Naive thymus-derived CD8-positive, alpha-beta T cell (primary cell): ENCODE results near the gene AGBL1. TPM values are rescaled to one million over a fixed set of nuclear protein-coding genes. Genes with fewer than 3 reads are reported as not detected.

ENCODE experiments used
- ATAC-seq, 2 donors: fragments of 150-1000 bp; cut with Tn5 transposase in 1 of 2; sonication (Bioruptor Pico), chemical (Tn5 transposase) in 1 of 2; 1 replicate in 1 of 2; 2 replicates in 1 of 2; pipeline ENCODE4 v1.10.0; 2021; ENCODE audit warnings: mild to moderate bottlenecking in 2 of 2, moderate library complexity in 2 of 2
- POLR2A ChIA-PET: fragments of 350-600 bp; sonication (Branson Sonifier 250); formaldehyde crosslinking; loops from one replicate; lab custom pipeline; 2021; ENCODE audit warnings: antibody characterized with exemption; lab: Charles Lee
- DNase-seq, 10 donors: peaks; one replicate each; pipeline versions ENCODE4 v3.0.0 to v3.0.0-alpha.2; 2020 to 2022
- H3K27ac Mint-ChIP-seq, 10 donors: one replicate each; pipeline ENCODE4 v1.8.0; 2020 to 2022; ENCODE audit warnings: mild to moderate bottlenecking in 10 of 10, mixed read lengths in 10 of 10, moderate library complexity in 4 of 10, inconsistent platforms in 1 of 10
- H3K27me3 Mint-ChIP-seq, 5 donors: one replicate each; pipeline ENCODE4 v1.8.0; 2021 to 2022; ENCODE audit warnings: mixed read lengths in 5 of 5
- H3K36me3 Mint-ChIP-seq, 3 donors: one replicate each; pipeline ENCODE4 v1.8.0; 2020 to 2022; ENCODE audit warnings: mixed read lengths in 3 of 3, mild to moderate bottlenecking in 2 of 3, inconsistent platforms in 1 of 3
- H3K4me1 Mint-ChIP-seq, 4 donors: one replicate each; pipeline ENCODE4 v1.8.0; 2021 to 2022; ENCODE audit warnings: mixed read lengths in 4 of 4
- H3K4me3 Mint-ChIP-seq, 10 donors: one replicate each; pipeline ENCODE4 v1.8.0; 2020 to 2022; ENCODE audit warnings: mild to moderate bottlenecking in 10 of 10, mixed read lengths in 10 of 10, moderate library complexity in 6 of 10, inconsistent platforms in 1 of 10
- H3K9me3 Mint-ChIP-seq, 9 donors: one replicate each; pipeline ENCODE4 v1.8.0; 2020 to 2022; ENCODE audit warnings: mixed read lengths in 9 of 9, mild to moderate bottlenecking in 3 of 9, inconsistent platforms in 1 of 9, moderate library complexity in 1 of 9
- polyA plus RNA-seq, 3 donors: library from polyadenylated mRNA; unstranded; fragments of 300-500 nt; fragmentation: Illumina TruSeq; gene quantifications; one replicate each; pipeline ENCODE4 v1.2.3, GENCODE V29; 2021
- total RNA-seq, 8 experiments: library from RNA in 2 of 8; stranded (reverse) in 2 of 8; gene quantifications; one replicate each; pipeline ENCODE4 v1.2.3 and lab custom pipeline; 2021 to 2026

AGBL1 gene
- total and polyA plus RNA-seq, 5 experiments from 2014 or later = not detected

DNA sequence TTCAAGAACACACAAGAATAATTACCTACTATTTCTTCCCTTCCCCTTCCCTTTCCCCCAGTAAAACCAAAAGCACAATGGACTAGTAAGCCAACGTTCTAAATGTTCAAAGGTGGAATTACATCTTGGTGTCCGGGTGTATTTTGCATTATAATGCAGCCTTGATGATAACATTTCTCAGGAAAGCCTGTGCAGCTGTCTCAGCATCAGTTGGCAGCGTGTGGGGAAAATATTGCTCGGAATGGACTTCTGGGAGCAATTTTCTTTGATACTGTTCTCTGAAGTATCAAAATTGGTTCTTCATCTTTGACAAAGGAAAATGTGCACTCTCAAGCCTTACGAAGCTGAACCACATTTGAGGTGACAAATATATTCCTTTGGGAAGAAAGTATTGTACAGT lies 198.9 kb downstream of the AGBL1 start:
- Mint-ChIP-seq H3K27me3 (peaks cover 0 to 18% (median 3%) of the 10 kb centered on the region in 5 donors), H3K36me3 (no peaks in the 10 kb centered on the region), H3K27ac (no peak overlapping the region), H3K4me3 (no peak overlapping the region), H3K4me1 (no peaks in the 10 kb centered on the region), H3K9me3 (no peaks in the 10 kb centered on the region)
- POLR2A ChIA-PET = interaction anchor here (0.6 kb wide), 1 partner anchor 579 kb away, joined by 4 read pairs; no protein-coding TSS in a partner anchor
- no peak for ATAC-seq
- no peak for DNase-seq

DNA sequence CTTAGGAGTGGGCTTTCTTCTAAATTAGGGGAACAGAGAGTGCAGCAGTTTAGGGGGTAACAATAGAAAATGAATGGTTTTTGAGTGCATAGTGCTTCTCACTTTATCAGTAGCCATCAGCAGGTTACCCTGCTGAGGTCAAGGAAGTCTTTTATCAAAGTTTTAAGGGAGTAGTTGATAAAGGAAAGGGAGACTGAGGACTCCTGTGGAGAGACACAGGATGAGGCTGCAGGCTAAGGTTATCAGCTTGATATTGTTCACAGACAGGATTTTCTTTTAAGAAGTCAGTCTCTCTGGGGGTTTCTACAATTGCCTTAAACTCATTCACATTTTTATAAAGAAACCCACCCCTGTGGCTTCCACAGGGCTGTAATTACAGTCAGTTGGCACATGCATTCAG lies 205.0 kb downstream of the AGBL1 start:
- no peaks in the 10 kb centered on the region for H3K4me1 Mint-ChIP-seq

DNA sequence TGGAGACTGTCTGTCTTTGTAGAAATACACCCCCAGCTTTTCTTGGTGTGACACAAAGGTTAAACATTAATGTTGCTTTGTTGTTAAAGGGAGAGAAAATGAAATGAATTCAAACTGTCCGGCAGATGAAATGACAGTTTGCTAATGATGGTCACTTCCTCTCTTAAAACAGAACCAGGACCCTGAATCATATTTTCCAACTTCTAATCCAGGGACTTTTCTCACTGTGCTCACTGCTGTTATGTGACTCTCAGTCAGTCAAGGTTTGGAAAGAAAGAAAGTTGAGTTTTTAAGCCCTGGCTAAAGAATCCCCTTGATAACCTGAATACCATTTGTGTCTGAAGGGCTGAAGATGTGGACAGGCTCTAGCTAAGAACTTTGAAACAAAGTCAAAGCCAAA lies 215.8 kb downstream of the AGBL1 start:
- DNase-seq = no peak
- H3K4me1 Mint-ChIP-seq = no peaks in the 10 kb centered on the region
- H3K36me3 Mint-ChIP-seq = no peaks in the 10 kb centered on the region
- H3K4me3 Mint-ChIP-seq = no peak overlapping the region
- peaks cover 0 to 3% (median 0%) of the 10 kb centered on the region in 9 donors for H3K9me3 Mint-ChIP-seq
- POLR2A ChIA-PET = no interaction called here
- H3K27me3 Mint-ChIP-seq = peaks cover 9 to 35% (median 12%) of the 10 kb centered on the region in 5 donors
- ATAC-seq = no peak
- H3K27ac Mint-ChIP-seq = no peak overlapping the region

More for the DNA sequence above, 205.0 kb downstream of the AGBL1 start:
- H3K36me3 Mint-ChIP-seq = no peaks in the 10 kb centered on the region
- POLR2A ChIA-PET = no interaction called here
- no peak overlapping the region for H3K4me3 Mint-ChIP-seq
- H3K9me3 Mint-ChIP-seq = peaks cover 0 to 6% (median 0%) of the 10 kb centered on the region in 9 donors
- peaks cover 0 to 10% (median 2%) of the 10 kb centered on the region in 5 donors for H3K27me3 Mint-ChIP-seq
- H3K27ac Mint-ChIP-seq = no peak overlapping the region
- ATAC-seq (no peak), DNase-seq (no peak)

DNA sequence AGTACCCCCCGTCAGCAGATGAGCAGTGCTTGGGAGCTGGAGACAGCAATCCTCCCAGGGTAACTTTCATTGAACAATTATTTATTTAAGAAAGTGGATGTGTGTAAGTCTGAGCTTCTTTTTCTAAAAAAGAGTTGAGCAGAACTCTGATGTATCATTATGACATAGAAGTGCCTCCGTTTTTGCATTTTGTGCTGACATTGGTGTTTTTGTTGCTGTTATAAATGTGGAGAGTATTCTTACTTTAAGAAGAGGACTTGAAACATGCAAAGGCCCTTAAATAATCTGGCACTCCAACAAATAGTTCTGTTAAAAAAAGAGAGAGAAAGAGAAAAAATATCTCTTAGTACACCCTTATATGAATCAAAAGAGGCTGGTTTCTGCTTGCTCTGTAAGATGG lies 217.1 kb downstream of the AGBL1 start:
- Mint-ChIP-seq H3K27ac (no peak overlapping the region), H3K4me1 (no peaks in the 10 kb centered on the region), H3K4me3 (no peak overlapping the region), H3K9me3 (peaks cover 0 to 3% (median 0%) of the 10 kb centered on the region in 9 donors), H3K27me3 (peaks cover 4 to 27% (median 10%) of the 10 kb centered on the region in 5 donors), H3K36me3 (no peaks in the 10 kb centered on the region)
- ATAC-seq (no peak), DNase-seq (no peak)
- POLR2A ChIA-PET = interaction anchor here (0.6 kb wide), 1 partner anchor 9 kb away, joined by 3 read pairs; no protein-coding TSS in a partner anchor

DNA sequence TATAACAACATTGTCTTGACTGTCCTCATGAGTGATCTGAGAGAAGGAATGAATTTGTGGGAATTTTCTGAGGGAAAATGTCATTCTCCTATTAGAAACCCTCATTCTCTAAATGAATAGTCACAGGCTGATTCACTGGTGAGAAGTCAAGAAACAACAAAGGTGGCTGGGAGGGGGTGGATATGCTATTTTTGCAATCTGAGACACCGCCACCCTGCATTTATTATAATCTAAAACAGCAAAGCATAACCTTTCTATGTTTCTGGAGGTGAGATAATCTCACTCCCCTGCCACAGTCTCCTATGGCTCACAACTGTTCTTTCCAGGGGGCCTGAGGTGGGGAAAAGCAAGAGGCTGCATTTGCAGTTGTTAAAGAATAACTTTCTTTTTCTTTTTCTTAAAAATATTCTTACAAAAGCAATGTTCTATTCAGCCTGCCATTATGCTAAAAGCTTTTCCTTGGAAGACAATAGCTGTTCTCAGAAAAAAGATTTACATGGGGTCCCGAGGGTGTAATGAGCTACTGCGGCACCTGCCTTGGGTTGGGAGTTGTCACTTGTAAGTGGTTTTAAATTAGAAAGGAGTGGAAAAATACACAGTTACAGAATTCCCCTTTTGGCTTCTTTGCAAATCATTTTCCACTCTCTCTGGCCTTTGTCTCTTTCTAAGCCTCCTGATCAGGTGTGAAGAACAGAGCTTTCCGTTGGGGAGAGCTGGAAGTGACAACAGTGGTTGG lies 220.9 kb downstream of the AGBL1 start:
- Mint-ChIP-seq H3K27me3 (peaks cover 1 to 15% (median 3%) of the 10 kb centered on the region in 5 donors), H3K36me3 (no peaks in the 10 kb centered on the region), H3K4me3 (no peak overlapping the region), H3K9me3 (no peaks in the 10 kb centered on the region), H3K27ac (no peak overlapping the region), H3K4me1 (no peaks in the 10 kb centered on the region)
- no peak for ATAC-seq
- POLR2A ChIA-PET = no interaction called here
- no peak for DNase-seq

DNA sequence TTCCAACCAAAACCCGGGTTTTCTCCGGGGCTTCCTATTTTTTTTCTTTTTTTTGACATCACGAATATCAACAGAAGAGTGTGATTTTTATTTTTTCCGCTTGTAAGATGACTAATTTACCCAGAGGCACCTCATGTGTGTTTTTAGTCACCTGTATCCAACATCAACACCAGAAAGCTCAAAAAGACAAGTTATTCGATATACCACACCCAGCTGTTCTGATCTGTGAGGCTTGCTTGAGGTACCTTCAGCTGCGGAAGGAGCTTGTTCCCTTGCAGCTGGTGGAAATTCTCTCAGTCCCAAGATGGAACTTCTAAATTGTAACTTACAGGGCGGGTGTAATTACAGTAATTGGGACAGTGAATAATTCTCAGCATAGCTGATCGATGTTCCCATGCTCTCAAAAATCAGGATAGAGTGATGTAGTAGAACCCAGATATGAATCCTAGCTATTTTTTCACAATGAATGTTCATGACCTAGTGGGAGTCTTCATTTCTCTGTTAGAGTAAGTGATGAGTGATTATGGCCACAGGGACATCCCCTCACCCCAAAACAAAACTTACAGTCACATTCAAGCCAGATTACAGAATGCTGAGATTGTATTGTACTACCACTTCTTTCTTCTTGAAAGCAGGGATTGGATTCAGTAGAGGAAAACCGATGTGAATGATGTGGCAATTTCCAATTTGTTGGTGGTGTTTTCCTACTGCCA lies 232.1 kb downstream of the AGBL1 start:
- Mint-ChIP-seq H3K36me3 (no peaks in the 10 kb centered on the region), H3K4me1 (peaks cover 2 to 7% (median 6%) of the 10 kb centered on the region in 4 donors), H3K9me3 (peaks cover 0 to 13% (median 0%) of the 10 kb centered on the region in 9 donors), H3K27me3 (peaks cover 2 to 21% (median 14%) of the 10 kb centered on the region in 5 donors), H3K4me3 (no peak overlapping the region), H3K27ac (no peak overlapping the region)
- POLR2A ChIA-PET = no interaction called here
- no peak for DNase-seq
- ATAC-seq = no peak

DNA sequence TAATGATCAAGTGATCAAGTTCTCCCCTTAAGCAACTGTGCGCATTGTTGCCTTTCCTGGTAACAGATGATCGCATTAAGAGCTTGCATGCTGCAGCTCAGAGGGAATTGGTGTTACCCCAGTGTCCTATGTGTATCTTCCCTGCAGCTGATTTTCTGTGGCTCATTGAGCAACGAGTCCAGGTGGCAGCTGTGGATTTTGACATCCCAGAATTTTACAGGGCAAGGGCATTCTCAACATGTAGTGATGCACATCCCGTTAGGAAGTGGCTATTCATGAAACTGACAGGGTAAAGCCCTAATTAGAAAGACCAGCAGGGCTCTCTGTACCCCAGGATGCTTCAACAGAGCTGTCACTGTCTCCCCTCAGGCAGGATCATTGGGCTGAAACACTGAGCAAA lies 232.8 kb downstream of the AGBL1 start:
- Mint-ChIP-seq H3K27ac (no peak overlapping the region), H3K27me3 (peaks cover 2 to 27% (median 14%) of the 10 kb centered on the region in 5 donors), H3K4me3 (no peak overlapping the region), H3K36me3 (no peaks in the 10 kb centered on the region), H3K9me3 (peaks cover 0 to 13% (median 0%) of the 10 kb centered on the region in 9 donors), H3K4me1 (peaks cover 6 to 12% (median 7%) of the 10 kb centered on the region in 4 donors)
- DNase-seq (no peak), ATAC-seq (no peak)
- POLR2A ChIA-PET = no interaction called here

DNA sequence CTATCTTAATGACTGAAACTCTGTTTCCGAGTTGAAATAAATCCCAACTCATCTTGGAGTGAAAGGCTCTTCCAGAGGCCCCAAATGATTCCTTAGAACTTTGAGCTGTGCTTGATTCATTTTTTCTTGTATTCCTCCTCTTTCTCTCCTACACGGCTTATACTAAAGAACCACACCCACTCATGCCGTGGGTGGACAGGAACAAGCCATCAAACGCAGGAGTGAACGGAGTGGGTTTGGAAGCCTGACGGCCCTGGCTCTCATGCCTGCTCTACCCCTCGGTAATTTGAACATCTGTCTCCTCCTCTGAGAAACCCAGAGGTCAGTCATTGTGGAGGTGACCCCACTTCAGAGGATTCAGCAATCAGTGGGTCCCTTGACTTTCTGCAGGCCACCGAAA lies 236.5 kb downstream of the AGBL1 start:
- no peak for DNase-seq
- peaks cover 6 to 12% (median 7%) of the 10 kb centered on the region in 4 donors for H3K4me1 Mint-ChIP-seq

DNA sequence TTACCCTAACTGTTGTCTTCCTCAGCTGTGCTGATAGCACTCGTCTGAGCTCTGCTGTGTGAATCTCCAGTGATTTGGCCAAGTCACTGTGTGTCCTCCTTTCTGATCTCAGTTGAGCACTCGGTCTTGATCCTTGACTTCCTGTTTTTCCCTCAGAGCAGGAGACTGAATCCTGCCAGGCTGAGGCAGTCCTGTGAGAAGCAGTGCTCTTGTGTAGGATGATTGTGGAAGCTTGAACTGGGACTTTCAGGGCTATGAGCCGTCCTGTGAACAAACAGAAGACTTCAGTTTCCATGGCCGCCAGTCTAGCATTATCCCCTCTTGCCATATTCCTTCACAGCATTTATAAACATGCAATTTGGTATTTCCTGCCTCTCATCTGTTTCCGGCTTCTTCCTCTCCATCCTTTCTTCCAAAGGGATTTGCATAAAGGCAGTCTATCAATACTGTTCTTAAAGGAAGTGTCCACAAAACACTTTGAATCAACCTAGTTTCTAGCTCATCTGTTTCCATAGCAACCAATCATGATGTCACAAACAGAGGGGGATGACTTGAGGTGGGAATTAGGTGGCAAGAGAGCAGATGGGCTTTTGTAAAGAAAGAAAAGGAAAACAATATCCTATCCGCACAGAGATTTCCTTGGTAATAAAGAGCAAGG lies 237.2 kb downstream of the AGBL1 start:
- Mint-ChIP-seq H3K9me3 (peaks cover 0 to 7% (median 2%) of the 10 kb centered on the region in 9 donors), H3K36me3 (no peaks in the 10 kb centered on the region), H3K4me3 (no peak overlapping the region), H3K27me3 (peaks cover 2 to 21% (median 14%) of the 10 kb centered on the region in 5 donors), H3K27ac (no peak overlapping the region), H3K4me1 (peaks cover 6 to 12% (median 7%) of the 10 kb centered on the region in 4 donors)
- POLR2A ChIA-PET = no interaction called here
- DNase-seq (no peak), ATAC-seq (no peak)

More for the DNA sequence above, 236.5 kb downstream of the AGBL1 start:
- no peak for ATAC-seq
- POLR2A ChIA-PET = no interaction called here
- peaks cover 0 to 7% (median 2%) of the 10 kb centered on the region in 9 donors for H3K9me3 Mint-ChIP-seq
- no peaks in the 10 kb centered on the region for H3K36me3 Mint-ChIP-seq
- no peak overlapping the region for H3K4me3 Mint-ChIP-seq
- H3K27ac Mint-ChIP-seq = peak overlapping the region in 1 of 10 donors; percentile 13
- peaks cover 2 to 23% (median 17%) of the 10 kb centered on the region in 5 donors for H3K27me3 Mint-ChIP-seq

DNA sequence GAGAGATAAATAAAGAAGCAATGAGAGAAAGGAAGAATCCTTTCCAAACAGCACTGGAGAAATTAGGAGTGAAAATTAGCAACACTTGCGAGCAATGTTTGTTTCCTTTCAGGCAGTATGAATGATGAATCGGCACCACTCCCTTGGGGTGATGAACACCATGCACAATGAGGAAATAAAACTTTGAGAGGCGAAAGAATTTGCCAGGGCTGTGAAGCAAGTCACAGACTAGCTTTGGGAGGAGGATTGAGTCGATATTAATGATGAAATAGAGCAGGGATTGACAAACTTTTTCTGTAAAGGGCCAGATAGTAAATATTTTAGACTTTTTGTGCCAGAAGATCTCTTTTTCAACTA lies 237.7 kb downstream of the AGBL1 start:
- peaks cover 2 to 19% (median 9%) of the 10 kb centered on the region in 5 donors for H3K27me3 Mint-ChIP-seq
- H3K27ac Mint-ChIP-seq = no peak overlapping the region

DNA sequence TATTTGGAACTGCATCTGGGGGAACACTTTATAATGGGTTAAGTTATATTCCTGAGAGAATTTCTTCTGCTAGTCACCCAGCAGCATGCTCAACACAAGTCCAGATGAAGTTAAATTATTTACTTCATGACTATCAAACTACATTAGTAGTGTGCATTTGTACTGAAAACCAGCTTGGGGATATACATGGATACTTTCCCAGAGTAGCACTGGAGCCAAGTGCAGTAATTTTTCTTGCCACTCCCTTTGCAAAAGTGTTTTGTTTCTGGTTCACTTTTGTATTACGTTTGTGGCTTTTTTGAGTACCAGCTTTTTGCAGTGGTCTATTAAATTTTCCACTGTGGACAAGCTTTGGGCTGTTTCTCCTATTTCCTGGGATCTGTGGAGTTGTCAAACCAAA lies 243.0 kb downstream of the AGBL1 start:
- Mint-ChIP-seq H3K4me3 (no peak overlapping the region), H3K4me1 (no peaks in the 10 kb centered on the region), H3K27me3 (peaks cover 13 to 41% (median 15%) of the 10 kb centered on the region in 5 donors), H3K27ac (no peak overlapping the region), H3K9me3 (peaks cover 0 to 7% (median 3%) of the 10 kb centered on the region in 9 donors), H3K36me3 (no peaks in the 10 kb centered on the region)
- ATAC-seq = no peak
- POLR2A ChIA-PET = no interaction called here
- no peak for DNase-seq

More for the DNA sequence above, 237.7 kb downstream of the AGBL1 start:
- no peak overlapping the region for H3K4me3 Mint-ChIP-seq
- H3K9me3 Mint-ChIP-seq = peaks cover 0 to 7% (median 2%) of the 10 kb centered on the region in 9 donors
- no peaks in the 10 kb centered on the region for H3K36me3 Mint-ChIP-seq
- DNase-seq (no peak), ATAC-seq (no peak)
- peaks cover 6 to 12% (median 7%) of the 10 kb centered on the region in 4 donors for H3K4me1 Mint-ChIP-seq
- POLR2A ChIA-PET = no interaction called here

DNA sequence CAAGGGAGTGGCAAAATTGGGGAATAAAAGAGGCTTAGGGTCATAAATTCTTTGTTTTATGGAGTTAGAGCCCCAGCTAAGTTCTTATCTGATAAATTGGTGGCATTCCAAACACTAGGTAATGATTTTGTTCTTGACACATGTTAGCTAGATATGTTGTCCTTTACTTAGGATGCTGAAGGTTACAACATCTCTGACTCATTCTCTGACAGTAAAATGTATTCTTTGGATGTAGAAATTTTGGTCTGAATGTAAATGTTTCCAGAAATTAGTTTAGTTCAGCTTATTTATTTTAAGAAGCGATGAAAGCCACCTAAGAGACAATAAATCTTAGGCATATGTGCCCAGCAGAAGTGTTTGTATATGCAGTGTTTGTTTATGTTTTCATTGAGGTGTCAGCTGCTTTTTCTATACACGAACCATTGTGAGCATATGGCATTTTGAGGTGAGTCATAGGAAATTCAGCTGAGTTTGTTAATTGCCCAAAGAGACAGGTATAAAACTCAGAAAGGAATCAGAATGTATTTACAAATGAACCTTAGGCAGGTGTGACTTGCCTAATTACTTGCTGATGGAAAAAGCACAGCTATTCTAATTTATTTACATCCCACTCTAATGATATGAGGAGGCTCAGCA lies 247.7 kb downstream of the AGBL1 start:
- Mint-ChIP-seq H3K27me3 (peaks cover 13 to 43% (median 19%) of the 10 kb centered on the region in 5 donors), H3K9me3 (peaks cover 0 to 26% (median 10%) of the 10 kb centered on the region in 9 donors), H3K27ac (no peak overlapping the region), H3K4me3 (no peak overlapping the region), H3K36me3 (peaks cover 0 to 3% (median 0%) of the 10 kb centered on the region in 3 donors), H3K4me1 (no peaks in the 10 kb centered on the region)
- POLR2A ChIA-PET = no interaction called here
- DNase-seq = no peak
- no peak for ATAC-seq
